NAMALWA (cell line): ENCODE measurements around the gene ARHGAP30.

ENCODE experiments used
- DNase-seq: peaks from one replicate; pipeline ENCODE4 v3.0.0-alpha.2; 2015; ENCODE audit warnings: low spot score

ARHGAP30 gene

DNA sequence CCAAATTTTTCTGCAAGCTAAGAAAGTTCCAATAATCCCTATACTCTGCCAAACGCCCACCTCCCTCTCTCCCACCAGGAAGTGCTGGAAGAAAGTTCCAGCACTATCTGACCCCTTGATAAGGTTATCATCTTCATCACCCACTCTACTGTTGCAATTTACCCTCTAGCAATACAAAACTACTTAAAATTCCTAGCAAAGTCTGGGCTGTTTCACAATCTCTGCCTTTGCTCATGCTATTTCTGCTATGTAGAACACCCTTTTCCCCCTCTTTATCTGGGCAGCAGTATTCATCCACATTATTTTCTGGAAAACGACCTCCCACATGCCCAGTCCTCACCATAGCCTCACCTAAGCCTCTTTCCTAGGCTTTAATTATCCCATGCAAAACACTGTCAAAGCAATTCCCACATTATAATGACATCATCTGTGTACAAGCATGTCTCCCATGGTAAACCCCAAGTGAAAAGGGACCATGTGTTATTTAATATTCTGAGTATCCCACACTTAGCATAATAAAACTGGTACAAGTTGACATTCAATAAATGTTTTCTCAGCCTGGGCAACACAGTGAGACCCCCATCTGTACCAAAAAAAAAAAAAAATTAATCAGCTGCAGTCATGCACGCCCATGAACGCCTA is 60.7 kb downstream of the ARHGAP30 start:
- no peak for DNase-seq

DNA sequence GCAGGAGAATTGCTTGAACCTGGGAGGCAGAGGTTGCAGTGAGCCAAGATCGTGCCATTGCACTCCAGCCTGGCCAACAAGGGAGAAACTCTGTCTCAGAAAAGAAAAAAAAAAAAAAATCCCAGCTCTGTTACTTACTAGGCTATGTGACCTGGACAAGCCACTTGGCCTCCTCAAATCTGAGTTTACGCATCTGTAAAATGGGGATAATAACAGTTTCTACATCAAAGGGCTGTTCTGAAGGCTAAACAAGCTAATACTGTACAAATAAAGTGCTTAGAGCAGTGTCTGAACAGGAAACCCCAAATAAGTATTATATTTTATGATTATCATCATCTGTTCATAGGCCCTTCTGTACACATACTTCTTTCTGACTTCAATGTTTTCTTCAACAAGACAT is 62.3 kb downstream of the ARHGAP30 start:
- no peak for DNase-seq

- DNase-seq, result no peak
Observed at GRCh38 chr1:161006563-161006962, 63.1 kb downstream of the ARHGAP30 start.

DNA sequence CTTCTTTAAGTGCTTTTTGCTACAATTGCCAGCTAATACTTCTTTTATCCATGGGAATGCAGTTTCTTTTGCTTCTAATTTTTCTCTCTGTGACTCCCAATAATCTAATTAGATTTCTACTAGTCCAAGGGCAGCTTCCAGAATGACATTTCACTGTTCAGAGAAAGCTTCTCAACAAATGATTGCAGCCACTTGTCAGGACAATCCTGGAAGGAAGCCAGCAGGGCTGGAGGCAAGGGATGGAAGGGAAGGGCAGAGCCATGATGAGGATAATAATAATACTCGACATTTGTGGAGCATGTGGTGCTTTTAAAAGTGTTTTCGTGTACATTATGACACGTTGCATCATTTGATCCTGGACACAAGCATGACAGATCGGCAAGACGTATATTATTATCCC is 68.2 kb downstream of the ARHGAP30 start:
- DNase-seq, result peak; percentile 38

DNA sequence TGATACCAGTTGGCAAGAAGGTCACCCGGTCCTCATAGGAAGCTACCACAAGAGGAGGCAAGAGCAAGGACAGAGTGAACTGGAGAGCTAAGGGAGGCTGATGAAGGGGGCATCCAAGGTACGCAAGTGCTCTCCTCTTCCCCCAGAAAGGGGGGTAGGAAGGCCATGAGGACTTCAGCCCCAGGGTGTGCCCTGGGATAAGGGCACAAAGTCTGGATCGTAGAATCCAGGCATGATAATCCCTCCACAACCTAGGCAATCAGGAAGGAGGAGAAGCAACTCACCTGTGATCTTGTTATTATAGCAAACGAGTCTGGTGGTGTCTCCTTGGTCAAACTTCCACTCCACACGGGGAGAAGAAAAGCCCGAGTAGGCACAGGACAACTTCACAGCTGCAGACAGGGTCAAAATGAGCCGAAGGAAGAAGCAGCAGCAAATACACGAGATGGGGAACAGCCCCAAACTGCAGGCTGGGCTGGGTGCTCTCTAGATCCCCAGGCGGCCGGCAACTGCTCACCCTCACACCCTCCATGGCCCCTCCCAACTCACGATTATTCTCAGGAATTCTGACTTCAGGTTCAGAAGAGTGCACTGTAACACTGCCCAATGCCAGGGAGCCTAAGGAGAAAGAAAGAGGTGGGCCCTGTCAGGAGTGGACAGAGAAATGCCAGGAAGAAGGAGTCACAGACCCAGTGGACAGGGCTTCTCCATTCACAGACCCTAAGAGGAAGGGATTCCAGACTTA is 68.8 kb downstream of the ARHGAP30 start:
- no peak for DNase-seq

DNA sequence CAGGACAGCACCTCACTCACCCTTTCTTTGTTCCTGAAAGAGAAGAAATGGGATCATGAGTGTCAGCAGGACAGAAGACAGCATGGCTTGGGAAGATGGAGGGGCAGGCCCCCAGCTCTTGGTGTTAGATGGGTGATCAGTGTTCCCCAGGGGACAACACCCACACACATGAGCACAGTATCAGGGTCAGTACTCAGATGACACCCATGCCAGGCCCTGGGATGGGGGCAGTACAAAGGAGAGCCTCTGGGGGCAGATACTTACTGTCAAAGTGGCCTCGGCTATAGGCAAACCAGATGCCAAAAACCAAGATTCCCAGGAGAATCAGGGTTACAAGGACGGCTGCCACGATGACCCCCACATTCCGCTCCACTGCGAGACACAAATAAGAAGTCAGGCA is 70.3 kb downstream of the ARHGAP30 start:
- DNase-seq, result no peak

GRCh38 chr1:160997323-160998038 is 72.2 kb downstream of the ARHGAP30 start:
- DNase-seq, result peak; percentile 79
